IPS DF 19.7 (cell line): Measurements from ENCODE around the gene C11orf54.

Experiments used
- DNase-seq: peaks from one replicate; pipeline ENCODE4 v3.0.0-alpha.2; 2013; ENCODE audit warnings: low read depth, low spot score

C11orf54 gene

GRCh38 chr11:93741094-93741881, at the start of gene C11orf54, which contains the start of gene TAF1D:
Gene C11orf54 (plus strand): TSS chr11:93741672. CDS start chr11:93747394, 5,722 bp downstream.
Gene TAF1D (minus strand): TSS chr11:93741495. CDS start chr11:93739304, 2,191 bp downstream.
- DNase-seq, result peak; percentile 84

GRCh38 chr11:93694109-93694508, 47.4 kb upstream of the C11orf54 start:
- no peak for DNase-seq

DNA sequence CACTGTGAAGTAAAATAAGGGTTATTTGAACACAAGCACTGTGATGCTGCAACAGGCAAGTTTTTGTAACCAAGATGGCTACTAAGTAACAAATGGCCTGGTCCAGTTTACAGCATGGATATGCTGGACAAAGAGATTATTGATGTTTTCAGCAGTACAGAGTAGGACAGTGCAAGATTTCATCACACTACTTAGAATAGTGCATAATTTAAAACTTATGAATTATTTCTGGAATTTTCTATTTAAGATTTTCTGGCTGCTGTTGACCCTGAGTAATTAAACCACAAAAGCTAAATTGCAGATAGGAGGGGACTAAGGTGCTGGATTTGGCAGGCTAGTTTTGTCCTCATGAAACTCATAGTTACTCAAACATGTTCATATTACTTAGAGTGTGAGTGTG, 46.9 kb upstream of the C11orf54 start:
- no peak for DNase-seq

DNA sequence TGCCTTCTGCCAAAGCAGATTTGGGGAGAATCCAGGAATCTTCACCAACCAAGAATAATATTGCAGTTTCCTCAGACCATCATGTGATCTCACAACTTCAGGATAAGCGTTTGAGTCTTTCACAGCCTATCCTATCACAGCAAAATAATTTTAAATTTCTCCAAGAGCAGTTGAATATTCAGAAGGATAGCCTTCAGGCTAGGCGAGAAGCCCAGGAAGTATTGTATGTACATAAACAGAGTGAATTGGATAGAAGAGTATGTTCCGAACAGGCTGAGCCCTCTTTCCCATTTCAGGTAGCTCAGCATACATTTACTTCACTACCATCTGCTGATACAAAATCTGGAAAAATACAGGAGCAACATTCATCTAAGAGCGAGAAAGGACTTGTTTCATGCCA, 43.9 kb upstream of the C11orf54 start:
- DNase-seq, result no peak

DNA sequence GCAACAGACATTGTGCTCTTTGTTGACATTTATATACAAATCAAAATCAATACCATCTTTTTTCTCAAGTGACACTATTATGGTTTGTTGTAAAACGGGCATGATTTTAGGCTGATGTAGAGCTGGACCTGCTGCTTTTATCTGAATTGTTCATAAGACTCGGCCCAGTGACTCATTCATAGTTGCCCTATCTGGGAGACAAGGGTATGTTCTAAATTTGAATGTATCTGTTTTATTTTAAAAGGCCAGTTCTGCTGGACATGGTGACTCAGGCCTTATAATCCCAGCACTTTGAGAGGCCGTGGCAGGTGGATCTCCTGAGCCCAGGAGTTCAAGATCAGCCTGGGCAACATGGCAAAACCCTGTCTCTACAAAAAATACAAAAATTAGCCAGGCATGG, 40.6 kb upstream of the C11orf54 start:
- no peak for DNase-seq

DNA sequence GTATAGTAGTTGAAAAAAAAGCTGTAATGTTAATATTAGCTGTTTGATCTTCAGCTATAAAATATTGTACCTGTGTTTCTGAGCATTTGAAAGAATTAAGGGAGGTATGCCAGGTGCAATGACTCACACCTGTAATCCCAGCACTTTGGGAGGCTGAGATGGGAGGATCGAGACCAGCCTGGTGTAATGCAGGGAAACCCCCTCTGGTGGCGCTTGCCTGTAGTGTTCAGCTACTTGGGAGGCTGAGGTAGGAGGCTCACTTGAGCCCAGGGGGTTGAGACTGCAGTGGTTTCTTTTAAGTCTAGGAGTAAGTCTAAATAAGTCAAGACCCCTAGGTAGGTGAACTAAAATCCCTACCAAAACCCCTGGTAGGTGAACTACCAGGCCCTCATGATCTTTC, 37.2 kb upstream of the C11orf54 start:
- DNase-seq, result no peak

DNA sequence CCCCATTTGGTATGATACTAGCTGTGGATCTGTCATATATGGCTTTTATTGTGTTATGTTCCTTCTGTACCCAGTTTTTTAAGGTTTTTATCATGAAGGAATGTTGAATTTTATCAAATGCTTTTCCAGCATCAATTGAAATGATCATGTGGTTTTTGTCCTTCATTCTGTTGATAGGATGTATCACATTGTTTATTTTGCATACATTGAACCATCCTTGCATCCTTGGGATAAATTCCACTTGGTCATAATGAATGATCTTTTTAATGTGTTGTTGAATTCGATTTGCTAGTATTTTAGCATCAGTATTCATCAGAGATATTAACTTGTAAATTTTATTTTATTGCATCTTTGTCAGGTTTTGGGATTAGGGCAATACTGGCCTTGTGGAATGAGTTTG, 31.2 kb upstream of the C11orf54 start:
- no peak for DNase-seq

GRCh38 chr11:93712678-93713077, 28.8 kb upstream of the C11orf54 start:
- no peak for DNase-seq

GRCh38 chr11:93715797-93716396, 25.6 kb upstream of the C11orf54 start:
- DNase-seq, result no peak

GRCh38 chr11:93717501-93717900, 24.0 kb upstream of the C11orf54 start:
- DNase-seq, result no peak

- no peak for DNase-seq
These were observed 23.4 kb upstream of the C11orf54 start for GRCh38 chr11:93718057-93718563.

GRCh38 chr11:93719310-93719709, 22.2 kb upstream of the C11orf54 start:
- DNase-seq, result no peak

DNA sequence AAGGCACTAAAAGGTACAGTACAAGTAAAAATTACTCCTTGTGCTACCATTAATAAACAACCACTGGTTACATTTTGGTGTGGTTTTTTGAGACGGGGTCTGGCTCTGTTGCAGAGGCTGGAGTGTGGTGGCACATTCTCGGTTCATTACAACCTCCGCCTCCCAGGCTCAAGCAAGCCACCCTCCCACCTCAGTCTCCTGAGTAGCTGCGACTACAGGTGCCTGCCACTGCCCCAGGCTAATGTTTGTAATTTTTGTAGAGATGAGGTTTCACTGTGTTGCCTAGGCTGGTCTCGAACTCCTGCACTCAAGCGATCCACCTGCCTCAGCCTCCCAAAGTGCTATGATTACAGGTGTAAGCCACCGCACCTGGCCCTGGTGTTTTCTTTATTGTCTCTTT, 20.9 kb upstream of the C11orf54 start:
- DNase-seq, result no peak

DNA sequence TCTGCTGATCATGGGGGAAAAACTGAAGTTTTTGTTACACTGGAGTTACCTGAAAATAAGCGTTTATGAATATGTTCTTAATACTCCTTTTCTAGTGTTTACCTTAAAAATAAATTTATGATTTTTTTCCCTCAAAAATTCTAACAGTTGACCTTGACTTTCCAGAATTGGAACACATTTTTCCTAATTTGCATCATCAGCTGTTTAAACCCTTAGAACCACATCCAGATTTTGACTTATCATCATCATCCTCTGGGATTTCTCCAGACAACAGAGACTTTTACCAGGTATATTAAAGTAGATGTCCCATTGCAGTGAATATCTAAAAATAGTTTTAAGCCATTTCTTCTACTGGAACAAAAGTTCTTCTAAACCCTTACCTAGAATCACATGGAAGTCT, 17.4 kb upstream of the C11orf54 start:
- no peak for DNase-seq

DNA sequence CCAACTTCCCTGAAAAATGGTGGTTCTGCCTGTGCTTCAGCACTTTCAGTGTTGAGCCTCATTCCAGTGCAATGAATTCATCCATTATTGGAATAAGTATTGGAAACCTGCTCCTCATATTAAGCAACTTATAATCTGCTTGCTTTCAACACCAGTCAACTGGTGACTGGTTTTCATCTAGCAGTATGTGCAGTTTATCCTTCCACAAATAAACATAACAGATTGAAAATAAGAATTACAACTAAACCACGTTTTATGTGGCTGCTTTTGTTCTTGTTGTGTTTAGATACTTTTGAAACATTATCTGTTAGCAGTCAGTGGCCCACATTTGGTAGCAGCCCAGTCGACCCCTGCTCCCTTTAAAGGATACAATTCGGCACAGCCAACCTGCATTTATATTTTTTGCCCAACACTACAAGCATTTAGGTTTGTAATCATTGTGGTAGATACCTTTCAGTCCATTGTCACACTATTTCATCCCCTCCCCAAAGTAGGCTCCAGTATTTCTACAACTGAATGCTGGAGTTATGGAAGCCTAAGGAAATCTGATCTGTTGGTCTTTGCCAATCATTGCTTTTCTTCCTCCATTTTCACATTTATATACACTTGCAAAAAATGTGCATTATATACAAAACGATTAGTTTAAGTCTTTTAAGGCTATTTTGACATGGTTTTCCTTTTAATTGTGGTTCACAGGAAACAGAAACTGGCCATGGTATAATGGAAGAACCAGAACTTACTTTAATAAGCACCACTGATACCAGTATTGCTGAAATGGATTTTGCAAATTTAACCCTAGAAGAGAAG, 13.3 kb upstream of the C11orf54 start:
- DNase-seq, result no peak

GRCh38 chr11:93728792-93729128, 12.7 kb upstream of the C11orf54 start:
- no peak for DNase-seq

GRCh38 chr11:93729129-93729616, 12.3 kb upstream of the C11orf54 start:
- DNase-seq, result no peak

DNA sequence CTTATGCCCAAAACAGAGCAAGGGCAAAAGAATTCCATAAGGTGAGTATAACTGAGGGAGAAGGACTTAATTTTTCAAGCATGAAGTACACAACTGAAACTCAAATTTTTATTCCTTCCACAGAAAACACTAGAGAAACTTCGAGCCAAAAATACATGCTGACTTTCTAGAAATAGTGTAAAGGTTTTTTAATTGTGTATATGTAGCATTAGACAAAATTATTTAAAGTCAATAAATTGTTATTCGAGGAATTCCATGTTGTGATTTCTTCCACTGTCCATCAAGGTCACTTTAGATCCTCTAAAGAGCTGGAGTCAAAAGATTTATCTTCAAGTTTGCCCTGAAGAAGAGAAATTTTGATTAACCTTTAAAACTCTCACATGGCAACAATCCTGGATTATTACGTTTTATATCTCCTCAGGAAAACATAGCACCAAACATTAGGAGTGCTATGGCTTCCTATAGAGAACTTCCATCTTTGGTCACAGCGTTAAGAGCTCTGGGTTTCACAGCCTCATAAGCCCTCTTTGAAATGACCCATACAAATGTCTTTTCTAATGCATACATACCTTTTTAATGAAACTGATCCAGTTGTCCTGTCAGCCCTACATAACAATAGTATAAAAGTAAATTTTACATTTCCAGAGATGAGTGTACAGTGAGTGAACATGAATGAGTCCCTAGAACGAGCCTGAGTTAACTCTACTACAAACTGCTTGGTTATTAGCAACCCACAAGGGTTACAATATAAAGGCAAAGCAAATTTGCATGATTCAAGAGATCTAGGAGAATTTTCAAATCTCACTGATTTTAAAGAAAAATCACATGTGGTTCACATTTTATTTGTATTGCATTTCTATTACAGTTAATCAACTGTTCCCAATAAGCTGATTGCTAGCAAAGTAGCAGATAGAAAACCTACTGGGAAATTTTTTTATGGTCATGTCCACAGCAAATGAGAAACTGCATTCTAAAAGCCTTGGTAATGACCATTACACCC, 11.1 kb upstream of the C11orf54 start:
- no peak for DNase-seq

DNA sequence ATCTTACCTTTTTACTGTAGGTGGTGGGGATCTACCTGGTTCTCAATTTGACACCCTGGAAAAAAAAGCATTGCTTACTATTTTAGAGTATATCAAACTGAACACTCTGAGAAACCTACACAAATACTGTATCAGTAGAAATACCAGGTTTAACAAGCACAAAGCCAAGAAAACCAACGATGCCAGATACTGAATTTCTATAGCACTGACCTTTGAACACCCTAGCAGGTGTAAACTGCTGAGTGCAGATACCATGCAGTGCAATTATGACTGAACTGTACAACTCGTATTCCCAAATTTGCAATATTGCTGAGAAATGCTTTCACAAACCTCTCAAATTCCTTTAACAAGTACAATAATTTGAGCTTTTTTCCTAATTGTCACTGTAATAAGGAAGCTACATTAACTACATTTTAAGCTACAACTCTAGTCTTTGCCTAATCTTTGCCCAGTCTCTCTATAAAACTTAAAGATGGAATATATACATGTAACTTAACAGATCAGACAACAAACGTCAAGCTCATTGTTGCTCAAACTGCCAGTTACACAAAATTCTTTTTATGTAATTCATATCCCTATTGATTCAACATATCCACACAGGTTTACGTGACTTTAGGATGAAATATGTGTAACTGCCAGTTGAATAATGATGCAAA, 9.1 kb upstream of the C11orf54 start:
- no peak for DNase-seq

- DNase-seq, result no peak
These were observed 8.0 kb upstream of the C11orf54 start for GRCh38 chr11:93733474-93733873.
